ENCODE data around the gene APLP2.
"Not testable (repeated sequence)": the region's sequence is repeated elsewhere in the genome, so short reads cannot be mapped to it uniquely, and the experiment has no call there.

Gene APLP2

DNA sequence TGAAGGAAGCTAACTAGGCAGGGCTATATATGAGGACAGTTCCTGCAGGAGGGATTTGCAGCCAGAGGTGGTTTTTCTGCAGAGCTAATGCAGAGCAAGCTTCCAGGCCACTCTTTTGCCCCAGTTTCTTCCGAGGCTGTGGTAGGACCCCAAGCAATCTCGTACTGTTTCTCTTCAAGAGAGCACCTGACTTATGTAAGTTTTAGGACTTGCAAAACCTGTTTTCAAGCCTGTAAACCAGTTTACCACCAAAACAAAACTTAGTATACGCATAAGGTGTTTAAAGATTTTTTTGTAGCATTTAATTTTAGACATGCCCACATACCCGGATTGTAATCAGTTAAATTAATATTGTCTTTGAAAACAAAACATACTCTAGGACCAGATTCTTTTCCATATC, 7.7 kb upstream of the APLP2 start:
- no peak for DNase-seq

- DNase-seq = no peak
These were observed 6.2 kb upstream of the APLP2 start for GRCh38 chr11:130063451-130063850.

DNA sequence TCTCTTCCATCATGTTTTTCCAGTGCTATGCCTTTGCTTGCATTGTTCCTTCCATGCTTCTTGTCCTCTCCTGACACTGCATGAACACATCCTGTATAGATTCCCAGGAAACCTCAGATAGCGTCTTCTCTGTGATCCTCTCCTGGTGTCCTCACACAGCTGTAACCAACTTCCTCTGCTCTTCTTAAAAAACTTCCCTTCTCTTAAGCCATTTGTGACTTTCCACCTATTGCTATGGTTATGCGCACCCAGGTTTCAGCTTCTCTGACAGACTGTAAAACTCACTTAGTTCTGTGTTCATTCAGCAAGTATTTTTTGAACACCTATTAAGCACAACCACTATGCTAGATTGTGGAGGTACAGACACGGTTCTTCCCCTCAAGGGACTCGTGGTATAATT, 5.1 kb upstream of the APLP2 start:
- DNase-seq = no peak

- no peak for DNase-seq
These were observed 3.4 kb upstream of the APLP2 start for GRCh38 chr11:130066338-130066737.

GRCh38 chr11:130068546-130068985, 1.1 kb upstream of the APLP2 start:
- no peak for DNase-seq

- peak; percentile 53 for DNase-seq
These were observed 572 bp upstream of the APLP2 start for GRCh38 chr11:130068986-130069658.

DNA sequence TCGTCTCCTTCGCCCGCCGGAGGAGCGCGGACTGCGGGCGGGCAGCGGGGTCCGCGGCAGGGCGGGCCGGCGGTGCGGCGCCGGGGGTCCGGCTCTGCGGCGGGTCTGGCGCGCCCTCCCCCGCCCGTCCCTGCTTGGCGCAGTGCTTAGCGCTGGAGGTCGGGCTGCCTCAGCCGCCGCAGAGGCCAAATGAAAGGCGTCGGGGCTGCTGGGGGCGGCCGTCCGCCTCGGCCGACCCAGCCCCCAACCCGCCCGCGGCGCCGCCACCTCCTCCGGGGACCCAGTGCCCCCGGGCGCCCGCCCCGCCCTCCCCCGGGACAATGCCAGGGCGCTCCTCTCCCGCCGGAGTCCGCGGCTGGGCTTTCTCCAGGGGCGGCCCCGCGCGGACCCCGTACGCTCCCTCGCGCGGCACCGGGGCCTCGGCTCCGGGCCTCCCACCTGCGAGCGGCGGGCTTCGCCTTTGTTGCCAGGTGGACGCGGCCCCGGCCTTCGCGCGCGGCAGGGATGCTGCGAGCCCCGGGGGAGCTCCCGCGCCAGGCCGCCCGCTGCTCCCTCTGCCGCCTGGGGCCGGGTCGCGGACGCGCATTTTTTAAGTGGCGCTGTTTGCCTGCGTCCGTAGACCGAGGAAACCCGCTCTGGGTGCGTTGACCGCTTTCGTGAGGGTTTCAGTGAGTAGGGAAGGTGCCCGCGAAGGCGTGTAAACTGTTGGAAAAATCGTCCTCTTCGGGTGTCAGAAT, 583 bp downstream of the APLP2 start:
- DNase-seq = peak; percentile 37

DNA sequence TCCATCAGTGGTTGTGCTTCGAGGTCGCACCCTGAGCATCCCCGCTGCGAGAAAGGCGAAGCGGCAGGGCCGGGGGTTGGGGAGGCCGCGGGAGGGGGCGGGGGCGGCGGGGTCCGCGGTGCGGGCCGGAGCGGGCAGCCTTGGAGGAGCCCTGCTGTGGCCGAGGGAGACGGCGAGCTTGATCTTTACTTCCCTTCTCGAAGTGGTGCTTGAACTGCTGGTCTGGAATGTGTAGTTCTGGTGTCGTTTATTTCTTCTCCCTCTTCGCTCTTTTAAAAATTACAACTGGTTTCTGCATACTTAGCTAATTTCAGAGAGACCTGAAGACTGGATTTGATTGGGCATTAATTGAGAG, 1.1 kb downstream of the APLP2 start:
- DNase-seq = no peak

- peak; percentile 20 for DNase-seq
These were observed 1.6 kb downstream of the APLP2 start for GRCh38 chr11:130071211-130071712.

GRCh38 chr11:130074736-130075135, 5.0 kb downstream of the APLP2 start:
- no peak for DNase-seq

DNA sequence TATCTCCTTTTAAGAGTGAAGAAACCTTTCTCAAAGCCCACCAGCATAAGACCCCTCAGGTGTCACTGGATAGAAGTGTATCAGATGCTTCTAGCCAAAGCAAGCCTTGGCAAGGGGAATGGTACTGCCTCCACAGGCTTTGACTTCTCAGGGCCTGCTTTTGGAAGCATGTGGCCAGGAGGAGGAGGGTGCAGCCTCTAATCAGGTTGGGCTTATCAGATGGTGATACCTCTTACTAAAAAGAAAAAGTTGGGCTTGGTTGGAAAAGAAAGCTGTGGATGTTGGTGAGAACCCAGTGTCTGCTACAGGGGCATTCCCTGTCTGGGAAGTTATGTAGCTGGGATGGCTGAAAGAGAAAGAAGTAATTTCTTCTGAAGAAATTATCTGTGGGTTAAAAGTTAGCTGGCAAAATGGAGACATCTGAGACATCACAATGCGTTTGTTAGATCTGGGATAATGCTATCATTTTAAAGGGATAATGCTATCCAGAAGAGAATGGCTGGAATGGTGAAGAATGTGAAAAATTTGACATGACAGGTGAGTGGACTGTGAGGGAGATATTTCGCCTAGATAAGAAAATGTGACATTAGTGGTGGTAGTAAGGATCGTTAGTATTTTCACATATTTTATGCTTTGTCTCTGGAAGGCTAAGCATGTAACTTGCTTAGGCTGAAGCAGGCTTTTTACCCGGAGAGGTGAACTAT, 7.2 kb downstream of the APLP2 start:
- no peak for DNase-seq

GRCh38 chr11:130077671-130078070, 8.0 kb downstream of the APLP2 start:
- DNase-seq = no peak

GRCh38 chr11:130078080-130078479, 8.4 kb downstream of the APLP2 start:
- no peak for DNase-seq

GRCh38 chr11:130085671-130086290, 16.1 kb downstream of the APLP2 start:
- no peak for DNase-seq

DNA sequence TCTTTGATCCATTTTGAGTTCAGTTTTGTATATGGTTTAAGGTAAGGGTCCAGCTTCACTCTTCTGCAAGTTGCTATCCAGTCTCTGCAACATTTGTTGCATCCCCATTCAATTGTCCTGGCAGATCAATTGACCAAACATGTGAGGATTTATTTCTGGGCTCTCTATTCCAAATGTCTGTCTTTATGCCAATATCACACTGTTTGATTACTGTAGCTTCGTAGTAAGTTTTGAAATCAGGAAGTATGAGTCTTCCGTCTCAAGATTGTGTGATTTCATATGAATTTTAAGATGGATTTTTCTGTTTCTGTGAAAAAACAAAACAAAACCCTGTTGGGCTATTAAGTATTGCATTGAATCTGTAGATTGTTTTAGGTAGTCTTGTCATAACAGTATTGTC, 17.0 kb downstream of the APLP2 start:
- DNase-seq = no peak

DNA sequence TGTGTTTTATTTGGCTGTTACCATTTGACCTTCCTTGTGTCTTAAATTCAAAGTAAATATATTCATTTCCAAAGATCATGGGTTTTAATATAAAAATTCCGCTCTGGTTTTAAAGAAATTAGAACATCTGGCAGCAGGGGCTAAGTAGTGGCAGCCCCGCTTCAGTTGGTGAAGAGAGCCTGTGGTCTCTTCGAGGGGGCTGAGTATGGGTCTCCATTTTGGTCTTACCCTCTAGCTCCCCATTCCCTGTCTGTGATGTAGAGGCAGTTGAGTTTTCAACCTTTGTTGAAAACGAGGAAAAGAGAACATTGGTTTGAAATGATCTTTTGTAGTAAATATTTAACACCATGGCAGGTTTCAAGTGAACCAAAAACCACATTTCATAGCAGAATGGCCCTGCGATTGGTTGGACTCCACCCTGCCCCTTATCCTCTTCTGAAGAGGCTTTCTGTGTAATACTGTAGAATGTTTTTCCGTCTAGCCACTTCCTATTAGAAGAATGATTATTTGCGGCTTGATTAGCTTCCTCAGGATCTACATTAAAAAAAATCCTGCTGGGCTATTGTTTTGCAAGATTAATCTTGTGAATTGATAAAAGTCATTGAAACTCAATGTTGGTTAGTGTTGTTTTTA, 17.7 kb downstream of the APLP2 start:
- DNase-seq = peak; percentile 13

DNA sequence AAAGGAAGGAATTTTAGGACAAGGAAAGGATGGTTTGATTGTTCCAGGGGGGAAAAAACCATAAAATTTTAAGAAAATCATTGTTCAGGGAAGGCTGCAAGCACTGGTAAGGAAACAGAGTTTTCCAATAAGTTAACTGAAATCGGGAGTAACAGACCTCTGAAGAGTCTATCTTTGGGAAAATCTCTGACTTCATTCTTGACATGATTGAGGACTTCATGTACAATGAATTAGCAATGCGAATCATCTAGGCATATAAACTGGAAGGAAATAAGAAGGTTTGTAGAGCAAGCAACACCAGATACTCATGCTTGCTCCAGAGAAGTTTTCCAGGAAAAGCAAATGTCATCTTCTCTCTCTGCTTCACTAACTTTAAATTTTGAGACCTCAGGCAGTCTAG, 18.5 kb downstream of the APLP2 start:
- DNase-seq = no peak

DNA sequence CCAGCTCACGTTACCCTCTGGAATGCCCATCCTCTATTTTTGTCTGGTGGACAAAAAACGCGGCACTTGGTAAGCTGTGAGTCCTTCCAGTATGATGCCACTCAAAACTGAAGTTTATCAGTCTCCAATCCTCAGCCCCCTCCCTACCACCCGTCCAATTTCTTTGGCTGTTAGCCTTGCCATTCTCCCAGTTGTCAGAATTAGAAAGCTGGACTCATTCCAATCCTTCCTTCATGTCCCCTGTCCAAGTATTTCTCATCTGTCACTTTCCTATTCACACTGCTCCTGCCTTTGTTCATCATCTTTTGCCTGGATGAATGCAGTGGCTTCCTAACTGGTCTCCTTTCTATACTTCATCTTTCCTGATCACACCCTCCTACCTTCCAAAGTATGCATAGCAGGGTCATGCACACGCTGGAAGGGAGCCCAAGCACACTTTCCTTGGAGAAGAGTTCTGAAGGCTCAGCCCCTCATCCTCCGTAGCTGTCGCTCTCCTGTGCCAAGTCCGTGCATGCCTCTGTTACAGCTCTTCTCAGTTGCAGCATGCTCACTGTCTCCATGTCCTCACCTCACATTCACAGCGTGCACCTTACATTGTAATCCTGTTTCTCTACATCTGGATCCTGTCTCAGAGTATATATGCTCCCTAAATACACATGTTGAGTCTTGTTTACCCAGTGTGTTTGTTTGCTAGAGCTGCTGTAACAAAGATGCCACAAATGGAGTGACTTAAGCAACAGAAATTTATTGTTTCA, 19.4 kb downstream of the APLP2 start:
- DNase-seq = no peak

- DNase-seq = no peak
These were observed 20.0 kb downstream of the APLP2 start for GRCh38 chr11:130089674-130090073.

DNA sequence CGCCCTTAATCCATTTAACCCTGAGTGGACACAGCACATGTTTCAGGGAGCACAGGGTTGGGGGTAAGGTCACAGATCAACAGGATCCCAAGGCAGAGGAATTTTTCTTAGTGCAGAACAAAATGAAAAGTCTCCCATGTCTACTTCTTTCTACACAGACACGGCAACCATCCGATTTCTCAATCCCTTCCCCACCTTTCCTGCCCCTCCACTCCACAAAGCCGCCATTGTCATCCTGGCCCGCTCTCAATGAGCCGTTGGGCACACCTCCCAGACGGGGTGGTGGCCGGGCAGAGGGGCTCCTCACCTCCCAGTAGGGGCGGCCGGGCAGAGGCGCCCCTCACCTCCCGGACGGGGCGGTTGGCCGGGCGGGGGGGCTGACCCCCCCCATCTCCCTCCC, 20.8 kb downstream of the APLP2 start:
- not testable (repeated sequence) for DNase-seq

GRCh38 chr11:130091169-130091568, 21.5 kb downstream of the APLP2 start:
- DNase-seq = not testable (repeated sequence)

DNA sequence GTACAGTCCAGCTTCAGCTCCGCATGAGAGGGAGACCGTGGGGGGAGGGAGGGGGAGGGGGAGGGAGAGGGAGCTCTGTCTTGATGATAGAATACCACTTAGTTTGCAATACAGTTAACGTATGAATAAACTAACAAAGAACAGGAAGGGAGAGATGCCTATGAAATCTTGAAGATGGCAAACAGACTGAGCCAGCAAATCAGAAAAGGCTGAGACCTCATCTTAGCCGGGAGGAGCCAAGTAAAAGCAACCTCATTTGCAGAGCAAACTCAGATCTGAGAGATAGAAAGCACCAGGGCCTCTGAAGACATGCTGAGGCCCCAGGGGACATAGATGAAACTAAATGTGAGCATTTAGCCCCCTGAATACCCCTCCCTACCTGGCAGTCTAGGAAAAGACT, 23.0 kb downstream of the APLP2 start:
- no peak for DNase-seq
